IPS-18a (cell line): Measurements from ENCODE around the gene GORAB.

ENCODE experiments used
- H3K27ac ChIP-seq: one replicate; pipeline ENCODE4 v1.5.1; 2013; ENCODE audit warnings: low read length
- H3K27me3 ChIP-seq: one replicate; pipeline ENCODE4 v1.6.1; 2013; ENCODE audit warnings: mild to moderate bottlenecking, low read length; ENCODE audit not compliant: control insufficient read depth, insufficient read depth
- H3K36me3 ChIP-seq: one replicate; pipeline ENCODE4 v1.6.1; 2013; ENCODE audit warnings: low read depth, low read length; ENCODE audit not compliant: control insufficient read depth
- H3K4me1 ChIP-seq: one replicate; pipeline ENCODE4 v1.6.1; 2013; ENCODE audit warnings: low read depth, low read length; ENCODE audit not compliant: control insufficient read depth
- H3K4me3 ChIP-seq: one replicate; pipeline ENCODE4 v1.5.1; 2013; ENCODE audit warnings: low read length
- H3K9ac ChIP-seq: one replicate; pipeline ENCODE4 v1.6.1; 2013; ENCODE audit warnings: mild to moderate bottlenecking, low read length, moderate library complexity
- H3K9me3 ChIP-seq: one replicate; pipeline ENCODE4 v1.6.1; 2013; ENCODE audit warnings: low read depth, low read length; ENCODE audit not compliant: control insufficient read depth

Gene GORAB

GRCh38 chr1:170568197-170568596 lies 36.2 kb downstream of the GORAB start:
- Histone ChIP-seq H3K4me3 (no peak overlapping the region), H3K9ac (no peak overlapping the region), H3K36me3 (no peaks in the 10 kb centered on the region), H3K4me1 (peaks cover 12% of the 10 kb centered on the region), H3K27me3 (no peaks in the 10 kb centered on the region), H3K27ac (no peak overlapping the region), H3K9me3 (no peaks in the 10 kb centered on the region)

GRCh38 chr1:170576980-170577379 lies 45.0 kb downstream of the GORAB start:
- no peaks in the 10 kb centered on the region for H3K9me3 ChIP-seq
- H3K27me3 ChIP-seq, result no peaks in the 10 kb centered on the region
- H3K4me1 ChIP-seq, result peaks cover 15% of the 10 kb centered on the region
- no peaks in the 10 kb centered on the region for H3K36me3 ChIP-seq
- H3K4me3 ChIP-seq, result no peak overlapping the region
- no peak overlapping the region for H3K27ac ChIP-seq
- no peak overlapping the region for H3K9ac ChIP-seq

GRCh38 chr1:170578359-170578758 lies 46.4 kb downstream of the GORAB start:
- Histone ChIP-seq H3K9ac (no peak overlapping the region), H3K27ac (no peak overlapping the region)

GRCh38 chr1:170580636-170581440 lies 48.9 kb downstream of the GORAB start:
- Histone ChIP-seq H3K27ac (no peak overlapping the region), H3K9ac (no peak overlapping the region), H3K4me1 (peaks cover 17% of the 10 kb centered on the region), H3K4me3 (no peak overlapping the region), H3K9me3 (no peaks in the 10 kb centered on the region), H3K27me3 (peaks cover 12% of the 10 kb centered on the region), H3K36me3 (no peaks in the 10 kb centered on the region)

More at GRCh38 chr1:170578359-170578758, 46.4 kb downstream of the GORAB start:
- no peaks in the 10 kb centered on the region for H3K27me3 ChIP-seq
- no peaks in the 10 kb centered on the region for H3K36me3 ChIP-seq
- no peak overlapping the region for H3K4me3 ChIP-seq
- H3K9me3 ChIP-seq, result no peaks in the 10 kb centered on the region
- peaks cover 15% of the 10 kb centered on the region for H3K4me1 ChIP-seq

GRCh38 chr1:170583186-170583585 lies 51.2 kb downstream of the GORAB start:
- Histone ChIP-seq H3K27me3 (peaks cover 35% of the 10 kb centered on the region), H3K9me3 (no peaks in the 10 kb centered on the region), H3K4me3 (no peak overlapping the region), H3K9ac (no peak overlapping the region), H3K4me1 (peaks cover 31% of the 10 kb centered on the region), H3K36me3 (no peaks in the 10 kb centered on the region), H3K27ac (no peak overlapping the region)

- Histone ChIP-seq H3K4me3 (no peak overlapping the region), H3K9me3 (no peaks in the 10 kb centered on the region), H3K4me1 (peaks cover 16% of the 10 kb centered on the region), H3K36me3 (no peaks in the 10 kb centered on the region), H3K27me3 (peaks cover 59% of the 10 kb centered on the region), H3K27ac (no peak overlapping the region), H3K9ac (no peak overlapping the region)
Measured at GRCh38 chr1:170586321-170587252, 54.6 kb downstream of the GORAB start.

- Histone ChIP-seq H3K27ac (no peak overlapping the region), H3K27me3 (peaks cover 59% of the 10 kb centered on the region), H3K9me3 (no peaks in the 10 kb centered on the region), H3K4me1 (peaks cover 16% of the 10 kb centered on the region), H3K9ac (no peak overlapping the region), H3K36me3 (no peaks in the 10 kb centered on the region), H3K4me3 (no peak overlapping the region)
Measured at GRCh38 chr1:170587253-170587593, 55.3 kb downstream of the GORAB start.

- H3K9me3 ChIP-seq, result no peaks in the 10 kb centered on the region
- H3K27me3 ChIP-seq, result peaks cover 45% of the 10 kb centered on the region
- H3K4me3 ChIP-seq, result no peak overlapping the region
- no peak overlapping the region for H3K27ac ChIP-seq
- peaks cover 12% of the 10 kb centered on the region for H3K4me1 ChIP-seq
- no peak overlapping the region for H3K9ac ChIP-seq
- H3K36me3 ChIP-seq, result no peaks in the 10 kb centered on the region
Measured at GRCh38 chr1:170590921-170591705, 59.1 kb downstream of the GORAB start.

GRCh38 chr1:170592591-170593111 lies 60.7 kb downstream of the GORAB start:
- Histone ChIP-seq H3K36me3 (no peaks in the 10 kb centered on the region), H3K9ac (no peak overlapping the region), H3K4me3 (no peak overlapping the region), H3K27me3 (peaks cover 30% of the 10 kb centered on the region), H3K9me3 (no peaks in the 10 kb centered on the region), H3K27ac (no peak overlapping the region), H3K4me1 (no peaks in the 10 kb centered on the region)

- H3K4me3 ChIP-seq, result no peak overlapping the region
- H3K9ac ChIP-seq, result no peak overlapping the region
- H3K27me3 ChIP-seq, result peaks cover 22% of the 10 kb centered on the region
- H3K4me1 ChIP-seq, result no peaks in the 10 kb centered on the region
- no peaks in the 10 kb centered on the region for H3K9me3 ChIP-seq
- no peak overlapping the region for H3K27ac ChIP-seq
- no peaks in the 10 kb centered on the region for H3K36me3 ChIP-seq
Measured at GRCh38 chr1:170593173-170594011, 61.4 kb downstream of the GORAB start.
